ENCODE measurements around the gene PABPN1L. TPM values are rescaled to one million over a fixed set of nuclear protein-coding genes. Genes with fewer than 3 reads are reported as not detected.

PABPN1L gene
- total and polyA plus RNA-seq, 2 of the 8 experiments (the other 6 are each of a cell fraction or from before 2014, with no cell fraction given) = not detected

DNA sequence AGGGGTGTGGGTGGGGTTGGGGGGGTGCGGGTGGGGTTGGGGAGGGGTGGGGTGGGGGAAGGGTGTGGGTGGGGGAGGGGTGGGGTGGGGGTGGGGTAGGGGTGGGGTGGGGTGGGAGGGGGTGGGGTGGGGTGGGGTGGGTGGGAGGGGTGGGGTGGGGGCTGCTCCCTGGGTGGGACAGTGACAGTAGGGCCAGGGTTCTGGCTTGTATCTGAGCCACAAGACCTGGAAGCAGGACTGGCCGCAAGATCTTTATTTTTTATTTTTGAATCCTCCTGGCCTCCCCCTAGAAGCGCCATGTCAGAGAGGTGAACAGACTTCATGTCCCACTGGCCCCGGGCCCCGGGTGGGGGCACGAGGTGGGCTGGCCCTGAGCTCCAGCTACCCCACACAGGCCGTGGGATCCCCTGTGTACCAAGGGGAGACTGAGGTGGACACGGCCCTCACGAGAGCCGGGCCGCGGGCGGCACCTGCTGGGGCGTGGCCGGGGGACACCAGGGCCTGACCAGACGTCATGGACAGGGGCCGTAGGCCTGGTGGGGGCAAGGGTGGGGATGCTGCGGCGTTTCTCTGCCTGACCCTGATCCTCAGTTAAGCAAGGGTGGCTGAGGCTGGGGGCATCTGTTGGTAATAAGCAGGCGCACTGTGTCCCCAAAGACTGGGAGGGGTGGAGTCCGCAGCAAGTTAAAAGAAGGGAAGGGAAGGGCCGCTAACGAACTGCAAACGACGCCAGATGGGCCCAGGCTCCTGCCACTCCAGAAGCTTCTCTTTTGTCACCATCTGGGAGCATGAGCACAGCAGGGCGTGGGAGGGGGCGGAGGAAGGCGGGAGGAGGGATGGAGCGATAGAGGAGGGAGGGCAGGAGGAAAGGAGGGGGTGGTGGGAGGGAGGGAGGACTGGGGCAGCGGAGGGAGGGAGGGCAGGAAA is 22.3 kb upstream of the PABPN1L start:
- no peak overlapping the region for H3K4ac ChIP-seq (replicated peaks; ENCODE audit: insufficient read length, low read depth, low read length)
- H3K56ac ChIP-seq (replicated peaks; ENCODE audit: insufficient read length, low read depth, low read length) = no peak overlapping the region
- H3K27me3 ChIP-seq (replicated peaks in 1 of 4; ENCODE audit: control insufficient read depth in 3 of 4, extremely low read depth in 1 of 4, insufficient read depth in 3 of 4, low read length in 3 of 4) = 0 out of 7 replicates have a peak, but pooled peaks cover 0 to 2% (median 0%) of the 10 kb centered on the region in 4 experiments
- H3K36me3 ChIP-seq (ENCODE audit: control insufficient read depth in 2 of 4, insufficient read depth in 4 of 4, low read length in 3 of 4) = no peaks in the 10 kb centered on the region
- DNase-seq (ENCODE audit: low read depth in 1 of 2, low spot score in 2 of 2) = no peak
- H2BK20ac ChIP-seq (ENCODE audit: low read length) = no peak overlapping the region
- no peak overlapping the region for H4K8ac ChIP-seq (ENCODE audit: extremely low read depth, insufficient read depth, low read length)
- ChIA-PET POLR2A (ENCODE audit: partially characterized antibody) (no interaction called here), CTCF (ENCODE audit: partially characterized antibody) (no interaction called here)
- H2AK5ac ChIP-seq (ENCODE audit: low read depth, low read length) = no peak overlapping the region
- H3K79me1 ChIP-seq (ENCODE audit: low read depth, low read length) = no peaks in the 10 kb centered on the region
- TF ChIP-seq TCF12 (IDR thresholded peaks at IDR 0.05; ENCODE audit: low read depth, low read length) (no peak), GTF2F1 (IDR thresholded peaks at IDR 0.05; ENCODE audit: borderline replicate concordance, low read depth, low read length) (no peak), USF2 (IDR thresholded peaks at IDR 0.05; ENCODE audit: low read length) (no peak), POU5F1 (IDR thresholded peaks at IDR 0.05; ENCODE audit: low read depth, low read length) (no peak)
- H3K14ac ChIP-seq (ENCODE audit: insufficient read length) = no peak overlapping the region
- H4K20me1 ChIP-seq (replicated peaks in 1 of 2; ENCODE audit: control insufficient read depth in 1 of 2, insufficient read depth in 2 of 2, low read length in 2 of 2) = no peaks in the 10 kb centered on the region
- H3K18ac ChIP-seq (ENCODE audit: extremely low read depth, low read length) = no peak overlapping the region
- H3K4me2 ChIP-seq (ENCODE audit: insufficient read depth in 1 of 2, low read depth in 2 of 2, low read length in 2 of 2) = no peak overlapping the region
- no peak overlapping the region for H3K4me3 ChIP-seq (ENCODE audit: extremely low read depth in 1 of 4, insufficient read depth in 2 of 4, low read depth in 3 of 4, low read length in 4 of 4)
- H2BK5ac ChIP-seq (ENCODE audit: low read depth, low read length) = no peak overlapping the region
- no peak overlapping the region for H2BK15ac ChIP-seq (ENCODE audit: low read length)
- no peak overlapping the region for H3K27ac ChIP-seq (ENCODE audit: low read depth, low read length)
- FAIRE-seq = no peak
- no peak overlapping the region for H4K91ac ChIP-seq (replicated peaks; ENCODE audit: insufficient read length, low read length)
- H3K9ac ChIP-seq (replicated peaks in 1 of 4; ENCODE audit: extremely low read depth in 1 of 4, low read depth in 3 of 4, low read length in 3 of 4) = no peak overlapping the region
- H2BK120ac ChIP-seq (replicated peaks; ENCODE audit: low read depth, low read length) = no peak overlapping the region
- H4K5ac ChIP-seq (ENCODE audit: insufficient read length, low read depth, low read length) = no peak overlapping the region
- H3K23me2 ChIP-seq (ENCODE audit: low read depth, low read length) = no peaks in the 10 kb centered on the region
- no peaks in the 10 kb centered on the region for H3K9me3 ChIP-seq (ENCODE audit: insufficient read depth in 2 of 2, low read depth in 1 of 2, low read length in 1 of 2)
- H3K23ac ChIP-seq (ENCODE audit: insufficient read length) = no peak overlapping the region
- no peak overlapping the region for H2BK12ac ChIP-seq (ENCODE audit: low read depth, low read length)
- peaks cover 0 to 4% (median 0%) of the 10 kb centered on the region in 4 experiments; a peak in 1 of 7 replicates for H3K4me1 ChIP-seq (replicated peaks in 1 of 4; ENCODE audit: control insufficient read depth in 3 of 4, insufficient read depth in 4 of 4, low read length in 3 of 4)
- no peaks in the 10 kb centered on the region for H3K79me2 ChIP-seq (ENCODE audit: control insufficient read depth in 1 of 2, insufficient read depth in 2 of 2, low read length in 2 of 2)
- no peak overlapping the region for H2AFZ ChIP-seq (ENCODE audit: low read length)
- WGBS, 2 experiments (ENCODE audit: extremely low coverage in 1 of 2, insufficient coverage in 1 of 2, insufficient read length in 1 of 2, insufficient replicate concordance in 2 of 2, low coverage in 1 of 2, low lambda C conversion rate in 2 of 2, missing lambda C conversion rate in 1 of 2) = 82% methylated on average over 8 of the region's 30 CpGs; no CpG with 5 or more reads in 1 of the 2 experiments

Data from H1 (cell line).